Epithelial cell of esophagus (primary cell): ENCODE data around the gene PLK3.
"Not testable (repeated sequence)": the region's sequence is repeated elsewhere in the genome, so short reads cannot be mapped to it uniquely, and the experiment has no call there.

Experiments used
- DNase-seq: peaks from one replicate; pipeline ENCODE4 v3.0.0; 2010; ENCODE audit warnings: low read depth
- H3K4me3 ChIP-seq: 2 replicates; pipeline ENCODE4 v1.5.1; 2011; ENCODE audit warnings: mild to moderate bottlenecking, low read length, control low read depth
- CTCF ChIP-seq: IDR thresholded peaks from 2 replicates; pipeline ENCODE4 v1.5.1; 2011; ENCODE audit warnings: low read depth, mild to moderate bottlenecking, low read length, control low read depth, inconsistent platforms; ENCODE audit not compliant: insufficient read depth; ENCODE audit errors: missing control alignments

The PLK3 gene

GRCh38 chr1:44787506-44787905, 12.7 kb upstream of the PLK3 start:
- DNase-seq, result no peak
- TF ChIP-seq CTCF, result no peak
- H3K4me3 ChIP-seq, result no peak overlapping the region

- no peak within 1 kb of the TSS for H3K4me3 ChIP-seq
- TF ChIP-seq CTCF, result no peak
- DNase-seq, result no peak
These were observed 11.9 kb upstream of the PLK3 start, which contains the start of gene BEST4 for GRCh38 chr1:44788120-44788860. Gene BEST4 (minus strand): TSS chr1:44788170. CDS start chr1:44787705, 465 bp downstream.

GRCh38 chr1:44790968-44791801, 9.0 kb upstream of the PLK3 start:
- H3K4me3 ChIP-seq, result no peak overlapping the region
- DNase-seq, result no peak
- TF ChIP-seq CTCF, result no peak

GRCh38 chr1:44792736-44793502, 7.3 kb upstream of the PLK3 start:
- TF ChIP-seq CTCF, result no peak
- DNase-seq, result no peak
- H3K4me3 ChIP-seq, result no peak overlapping the region

- not testable (repeated sequence) for DNase-seq, H3K4me3 ChIP-seq
These were observed 2.3 kb upstream of the PLK3 start for GRCh38 chr1:44797886-44798285.

- TF ChIP-seq CTCF, result no peak
- no peak for DNase-seq
- no peak overlapping the region for H3K4me3 ChIP-seq
These were observed 1.5 kb upstream of the PLK3 start for GRCh38 chr1:44798481-44799365.
